ENCODE data around the gene AP1S1. TPM values are rescaled to one million over a fixed set of nuclear protein-coding genes. Genes with fewer than 3 reads are reported as not detected.

Gene AP1S1
- total RNA-seq, 3 donors from 2014 or later = 32.3 to 83.6 (median 63.9) TPM

DNA sequence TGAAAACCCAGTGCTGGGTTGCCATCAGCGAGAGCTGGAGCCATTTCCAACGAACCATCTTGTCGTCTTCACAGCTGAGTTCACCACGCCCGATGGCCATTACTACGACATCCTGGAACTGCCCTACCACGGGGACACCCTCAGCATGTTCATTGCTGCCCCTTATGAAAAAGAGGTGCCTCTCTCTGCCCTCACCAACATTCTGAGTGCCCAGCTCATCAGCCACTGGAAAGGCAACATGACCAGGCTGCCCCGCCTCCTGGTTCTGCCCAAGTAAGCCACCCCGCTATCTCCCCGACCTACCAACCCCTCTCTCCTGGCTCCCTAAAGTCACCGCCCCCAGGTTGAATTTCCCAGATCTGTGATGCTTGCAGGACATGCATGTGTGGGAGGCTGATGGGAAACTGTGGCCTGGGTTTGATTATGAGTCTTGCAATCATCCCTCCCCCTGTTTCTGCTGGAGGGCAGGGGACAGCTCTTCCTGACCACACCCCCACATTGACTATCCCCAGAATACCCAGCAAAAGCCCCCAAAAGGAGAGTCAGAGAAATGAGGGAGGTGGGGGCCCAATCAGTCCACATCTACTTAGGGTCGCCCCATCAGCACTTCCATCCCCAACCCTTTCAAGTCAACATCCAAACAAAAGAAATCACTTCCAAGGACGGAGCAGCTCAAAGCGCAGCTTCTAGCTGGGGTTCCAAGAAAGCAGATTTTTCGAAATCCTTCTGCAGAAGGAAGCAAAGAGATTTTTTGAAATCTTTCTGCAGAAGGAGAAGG is 20.5 kb upstream of the AP1S1 start:
- intact Hi-C loops (cut with DNase I, micrococcal nuclease) = no loop called here
- TF ChIP-seq, protein P1, sequence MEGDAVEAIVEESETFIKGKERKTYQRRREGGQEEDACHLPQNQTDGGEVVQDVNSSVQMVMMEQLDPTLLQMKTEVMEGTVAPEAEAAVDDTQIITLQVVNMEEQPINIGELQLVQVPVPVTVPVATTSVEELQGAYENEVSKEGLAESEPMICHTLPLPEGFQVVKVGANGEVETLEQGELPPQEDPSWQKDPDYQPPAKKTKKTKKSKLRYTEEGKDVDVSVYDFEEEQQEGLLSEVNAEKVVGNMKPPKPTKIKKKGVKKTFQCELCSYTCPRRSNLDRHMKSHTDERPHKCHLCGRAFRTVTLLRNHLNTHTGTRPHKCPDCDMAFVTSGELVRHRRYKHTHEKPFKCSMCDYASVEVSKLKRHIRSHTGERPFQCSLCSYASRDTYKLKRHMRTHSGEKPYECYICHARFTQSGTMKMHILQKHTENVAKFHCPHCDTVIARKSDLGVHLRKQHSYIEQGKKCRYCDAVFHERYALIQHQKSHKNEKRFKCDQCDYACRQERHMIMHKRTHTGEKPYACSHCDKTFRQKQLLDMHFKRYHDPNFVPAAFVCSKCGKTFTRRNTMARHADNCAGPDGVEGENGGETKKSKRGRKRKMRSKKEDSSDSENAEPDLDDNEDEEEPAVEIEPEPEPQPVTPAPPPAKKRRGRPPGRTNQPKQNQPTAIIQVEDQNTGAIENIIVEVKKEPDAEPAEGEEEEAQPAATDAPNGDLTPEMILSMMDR (IDR thresholded peaks at IDR 0.05) = no peak
- ATAC-seq = no peak
- no peak for DNase-seq
- Histone ChIP-seq H3K4me1 (ENCODE audit: low read depth) (no peaks in the 10 kb centered on the region), H3K9me3 (no peaks in the 10 kb centered on the region), H3K36me3 (ENCODE audit: low read depth) (no peaks in the 10 kb centered on the region), H3K4me3 (no peak overlapping the region)

DNA sequence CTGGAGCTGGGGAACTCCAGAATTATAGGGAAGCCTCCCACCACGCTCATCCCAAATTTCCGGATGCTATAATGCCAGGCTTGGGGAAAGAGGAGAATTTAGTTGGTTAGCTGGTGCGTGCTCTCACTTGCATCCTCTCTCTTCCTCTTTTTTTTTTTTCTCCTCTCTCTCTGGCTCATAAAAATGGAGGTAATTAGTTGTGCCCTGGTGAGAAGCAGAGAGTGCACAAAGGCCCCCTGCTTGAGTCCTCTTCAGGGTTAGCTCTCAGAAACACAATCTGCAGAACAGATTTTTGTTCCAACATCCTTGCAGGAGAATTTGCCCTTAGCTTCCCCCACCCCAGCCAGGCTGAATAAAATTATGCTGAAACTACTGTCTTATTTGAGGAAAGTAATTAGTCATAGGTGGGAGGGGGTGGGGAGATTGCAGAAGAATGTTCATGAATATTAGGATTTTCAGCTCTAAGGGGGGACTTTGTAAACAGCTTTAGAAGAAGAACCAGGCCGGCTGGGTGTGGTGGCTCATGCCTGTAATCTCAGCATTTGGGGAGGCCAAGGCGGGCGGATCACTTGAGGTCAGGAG is 19.8 kb upstream of the AP1S1 start:
- no peak for ATAC-seq
- DNase-seq = no peak
- Histone ChIP-seq H3K4me1 (ENCODE audit: low read depth) (no peaks in the 10 kb centered on the region), H3K36me3 (ENCODE audit: low read depth) (no peaks in the 10 kb centered on the region), H3K9me3 (no peaks in the 10 kb centered on the region), H3K4me3 (no peak overlapping the region)
- TF ChIP-seq, protein P1 (IDR thresholded peaks at IDR 0.05) = no peak
- intact Hi-C loops (cut with DNase I, micrococcal nuclease) = no loop called here

DNA sequence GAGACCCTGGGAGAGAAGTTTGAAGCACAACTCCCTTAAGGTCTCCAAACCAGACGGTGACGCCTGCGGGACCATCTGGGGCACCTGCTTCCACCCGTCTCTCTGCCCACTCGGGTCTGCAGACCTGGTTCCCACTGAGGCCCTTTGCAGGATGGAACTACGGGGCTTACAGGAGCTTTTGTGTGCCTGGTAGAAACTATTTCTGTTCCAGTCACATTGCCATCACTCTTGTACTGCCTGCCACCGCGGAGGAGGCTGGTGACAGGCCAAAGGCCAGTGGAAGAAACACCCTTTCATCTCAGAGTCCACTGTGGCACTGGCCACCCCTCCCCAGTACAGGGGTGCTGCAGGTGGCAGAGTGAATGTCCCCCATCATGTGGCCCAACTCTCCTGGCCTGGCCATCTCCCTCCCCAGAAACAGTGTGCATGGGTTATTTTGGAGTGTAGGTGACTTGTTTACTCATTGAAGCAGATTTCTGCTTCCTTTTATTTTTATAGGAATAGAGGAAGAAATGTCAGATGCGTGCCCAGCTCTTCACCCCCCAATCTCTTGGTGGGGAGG is 16.5 kb upstream of the AP1S1 start:
- no peak for DNase-seq
- peak; percentile 49 for ATAC-seq
- intact Hi-C loops (cut with DNase I, micrococcal nuclease) = no loop called here

GRCh38 chr7:101138213-101138870 is 15.9 kb upstream of the AP1S1 start:
- DNase-seq (peak; percentile 59 to 80 (median 75)), ATAC-seq (peak; percentile 96)
- no peaks in the 10 kb centered on the region for H3K36me3 ChIP-seq (ENCODE audit: low read depth)
- TF ChIP-seq, protein P1 (IDR thresholded peaks at IDR 0.05) = peak; percentile 50
- no peaks in the 10 kb centered on the region for H3K4me1 ChIP-seq (ENCODE audit: low read depth)
- H3K4me3 ChIP-seq = no peak overlapping the region
- intact Hi-C loops (cut with DNase I, micrococcal nuclease) = no loop called here
- H3K9me3 ChIP-seq = no peaks in the 10 kb centered on the region

More for the DNA sequence above, 16.5 kb upstream of the AP1S1 start:
- Histone ChIP-seq H3K9me3 (no peaks in the 10 kb centered on the region), H3K4me1 (ENCODE audit: low read depth) (no peaks in the 10 kb centered on the region), H3K4me3 (no peak overlapping the region), H3K36me3 (ENCODE audit: low read depth) (no peaks in the 10 kb centered on the region)
- TF ChIP-seq, protein P1 (IDR thresholded peaks at IDR 0.05) = no peak

- Histone ChIP-seq H3K36me3 (ENCODE audit: low read depth) (no peaks in the 10 kb centered on the region), H3K9me3 (no peaks in the 10 kb centered on the region), H3K4me1 (ENCODE audit: low read depth) (peaks cover 6% of the 10 kb centered on the region), H3K4me3 (no peak overlapping the region)
- TF ChIP-seq, protein P1 (IDR thresholded peaks at IDR 0.05) = no peak
- intact Hi-C loops (cut with DNase I, micrococcal nuclease) = no loop called here
- DNase-seq (no peak), ATAC-seq (no peak)
Measured at GRCh38 chr7:101140339-101140699, 14.0 kb upstream of the AP1S1 start.

Data from mucosa of descending colon (tissue), 3 donors.